SK-N-MC (cell line): ENCODE measurements around the gene NEDD4L.

Source experiments
- EZH2 ChIP-seq: fragments of 200-600 bp; sonication (generic); IDR thresholded peaks from one replicate; pipeline ENCODE4 v1.6.1; 2017; ENCODE audit warnings: antibody characterized with exemption
- POLR2AphosphoS5 ChIP-seq: IDR thresholded peaks from 2 replicates; pipeline ENCODE4 v1.6.1; 2012; ENCODE audit warnings: mild to moderate bottlenecking, low read depth, low read length, borderline replicate concordance

GRCh38 chr18:58095655-58096054, 51.6 kb downstream of the NEDD4L start:
- no peak for TF ChIP-seq EZH2
- TF ChIP-seq POLR2AphosphoS5 = no peak
